ENCODE measurements around the gene MSL3. TPM values are rescaled to one million over a fixed set of nuclear protein-coding genes. Genes with fewer than 3 reads are reported as not detected.

MSL3 gene
- total and polyA plus RNA-seq, 8 donors, result 13.6 to 44.0 (median 27.2) TPM

GRCh38 chrX:11813341-11813740 lies 55.3 kb downstream of the MSL3 start:
- DNase-seq, result no peak
- Histone ChIP-seq H3K27ac (no peak overlapping the region), H3K27me3 (no peaks in the 10 kb centered on the region), H3K36me3 (no peaks in the 10 kb centered on the region), H3K9me3 (no peaks in the 10 kb centered on the region), H3K4me3 (no peak overlapping the region), H3K4me1 (no peaks in the 10 kb centered on the region)
- TF ChIP-seq POLR2AphosphoS5 (IDR thresholded peaks at IDR 0.05), result no peak
- TF ChIP-seq EP300 (IDR thresholded peaks at IDR 0.05), result no peak
- TF ChIP-seq CTCF (IDR thresholded peaks at IDR 0.05), result no peak
- TF ChIP-seq POLR2A (IDR thresholded peaks at IDR 0.05), result no peak
- WGBS, 5 donors, result 65 to 73% (median 68%) methylated on average over 2 of the region's 2 CpGs
- intact Hi-C loops (cut with DNase I; ENCODE audit: low total_unique reads), result no loop called here

Other genes with a start within 250 kb of the MSL3 start
- gene ARHGAP6, start 92.3 kb upstream of the MSL3 start, total RNA-seq, result 10 to 100 TPM in 3 of 5 donors, 1 to 10 TPM in 2; 8.5 to 26.4 (median 19.1) TPM
- gene ARHGAP6, start 92.3 kb upstream of the MSL3 start, polyA plus RNA-seq, result 1 to 10 TPM; 2.2 to 6.9 (median 3.9) TPM

Measured in stomach (tissue), 9 donors.